ENCODE data around the gene ADGRB2. TPM values are rescaled to one million over a fixed set of nuclear protein-coding genes. Genes with fewer than 3 reads are reported as not detected.

The ADGRB2 gene
- total RNA-seq, 2 donors from 2014 or later, result 3.0 to 10.2 TPM

- H3K36me3 ChIP-seq, result no peaks in the 10 kb centered on the region
- H3K4me1 ChIP-seq (replicated peaks), result peaks cover 4% of the 10 kb centered on the region
- WGBS, result 72% methylated on average over 6 of the region's 6 CpGs
- H3K27ac ChIP-seq, result no peak overlapping the region
- no peak for DNase-seq (ENCODE audit: low spot score)
- no peaks in the 10 kb centered on the region for H3K9me3 ChIP-seq
- intact Hi-C loops (cut with DNase I), result loop anchor here (2.0 to 10.0 kb wide), 3 partner anchors 23 to 299 kb away; no protein-coding TSS in a partner anchor
- no peaks in the 10 kb centered on the region for H3K27me3 ChIP-seq (replicated peaks; ENCODE audit: insufficient read depth)
- no peak overlapping the region for H3K4me3 ChIP-seq
- TF ChIP-seq CTCF (IDR thresholded peaks at IDR 0.05), result no peak
- TF ChIP-seq POLR2AphosphoS5 (IDR thresholded peaks at IDR 0.05), result no peak
- TF ChIP-seq POLR2A (IDR thresholded peaks at IDR 0.05), result no peak
These were observed 1.4 kb upstream of the ADGRB2 start for GRCh38 chr1:31765516-31765915.

GRCh38 chr1:31765041-31765467 is 914 bp upstream of the ADGRB2 start:
- H3K4me3 ChIP-seq, result no peak overlapping the region
- no peaks in the 10 kb centered on the region for H3K9me3 ChIP-seq
- no peaks in the 10 kb centered on the region for H3K36me3 ChIP-seq
- WGBS, result 48% methylated on average over 5 of the region's 5 CpGs
- no peak for DNase-seq (ENCODE audit: low spot score)
- TF ChIP-seq POLR2AphosphoS5 (IDR thresholded peaks at IDR 0.05), result no peak
- no peak for TF ChIP-seq CTCF (IDR thresholded peaks at IDR 0.05)
- TF ChIP-seq POLR2A (IDR thresholded peaks at IDR 0.05), result no peak
- intact Hi-C loops (cut with DNase I), result loop anchor here (2.0 to 10.0 kb wide), 3 partner anchors 24 to 300 kb away; no protein-coding TSS in a partner anchor
- no peaks in the 10 kb centered on the region for H3K27me3 ChIP-seq (replicated peaks; ENCODE audit: insufficient read depth)
- H3K27ac ChIP-seq, result no peak overlapping the region
- peaks cover 4% of the 10 kb centered on the region for H3K4me1 ChIP-seq (replicated peaks)

GRCh38 chr1:31763671-31764311 is 349 bp downstream of the ADGRB2 start:
- peak overlapping the region; percentile 37 to 48 for H3K4me3 ChIP-seq
- no peak for DNase-seq (ENCODE audit: low spot score)
- H3K27me3 ChIP-seq (replicated peaks; ENCODE audit: insufficient read depth), result no peaks in the 10 kb centered on the region
- no peak overlapping the region for H3K27ac ChIP-seq
- intact Hi-C loops (cut with DNase I), result loop anchor here (2.0 to 10.0 kb wide), 3 partner anchors 25 to 301 kb away; no protein-coding TSS in a partner anchor
- H3K4me1 ChIP-seq (replicated peaks), result peaks cover 4% of the 10 kb centered on the region
- H3K36me3 ChIP-seq, result no peaks in the 10 kb centered on the region
- under 1% methylated on average over 54 of the region's 93 CpGs for WGBS
- TF ChIP-seq CTCF (IDR thresholded peaks at IDR 0.05) (no peak), POLR2AphosphoS5 (IDR thresholded peaks at IDR 0.05) (no peak), POLR2A (IDR thresholded peaks at IDR 0.05) (no peak)
- no peaks in the 10 kb centered on the region for H3K9me3 ChIP-seq

GRCh38 chr1:31762726-31763670 is 1.1 kb downstream of the ADGRB2 start:
- WGBS, result 2% methylated on average over 48 of the region's 60 CpGs
- peak; percentile 68 for DNase-seq (ENCODE audit: low spot score)
- intact Hi-C loops (cut with DNase I), result loop anchor here (10.0 kb wide), 1 partner anchor 302 kb away; no protein-coding TSS in a partner anchor
- TF ChIP-seq POLR2A (IDR thresholded peaks at IDR 0.05) (no peak), CTCF (IDR thresholded peaks at IDR 0.05) (peak; percentile 48 to 89 (median 70))
- Histone ChIP-seq H3K36me3 (no peaks in the 10 kb centered on the region), H3K4me1 (replicated peaks) (peaks cover 4% of the 10 kb centered on the region), H3K27ac (no peak overlapping the region), H3K27me3 (replicated peaks; ENCODE audit: insufficient read depth) (no peaks in the 10 kb centered on the region), H3K4me3 (peak overlapping the region; percentile 37 to 48), H3K9me3 (no peaks in the 10 kb centered on the region)
